Type B pancreatic cell (in vitro differentiated cells): ENCODE measurements around the gene UBE3D. TPM values are rescaled to one million over a fixed set of nuclear protein-coding genes. Genes with fewer than 3 reads are reported as not detected.

ENCODE experiments used
- DNase-seq: peaks from one replicate; pipeline ENCODE4 v3.0.0; 2021; ENCODE audit warnings: mixed read lengths; ENCODE audit not compliant: unreplicated experiment; ENCODE audit errors: extremely low spot score
- H3K27ac Mint-ChIP-seq: 2 replicates; pipeline ENCODE4 v1.8.0; 2021; ENCODE audit warnings: mild to moderate bottlenecking, mixed read lengths
- H3K27me3 Mint-ChIP-seq: 2 replicates; pipeline ENCODE4 v1.8.0; 2021; ENCODE audit warnings: mixed read lengths
- H3K36me3 Mint-ChIP-seq: 2 replicates; pipeline ENCODE4 v1.8.0; 2021; ENCODE audit warnings: mixed read lengths
- H3K4me1 Mint-ChIP-seq: one replicate; pipeline ENCODE4 v1.8.0; 2021; ENCODE audit warnings: mixed read lengths; ENCODE audit not compliant: unreplicated experiment
- H3K4me3 Mint-ChIP-seq: 2 replicates; pipeline ENCODE4 v1.8.0; 2021; ENCODE audit warnings: mild to moderate bottlenecking, mixed read lengths
- H3K9me3 Mint-ChIP-seq: 2 replicates; pipeline ENCODE4 v1.8.0; 2021; ENCODE audit warnings: mixed read lengths
- total RNA-seq: library from RNA; stranded (reverse); gene quantifications from 2 replicates; pipeline ENCODE4 v1.2.1, GENCODE V29; 2021; ENCODE audit warnings: low replicate concordance
- TF ChIP-seq, protein P1 (sequence below): fragments of 200-600 bp; sonication (generic); conservative IDR thresholded peaks from 2 replicates; pipeline ENCODE4 v1.5.0; 2021; ENCODE audit warnings: antibody characterized with exemption, mild to moderate bottlenecking

Gene UBE3D
- total RNA-seq, 1 donor from 2014 or later, result 20.0 TPM

DNA sequence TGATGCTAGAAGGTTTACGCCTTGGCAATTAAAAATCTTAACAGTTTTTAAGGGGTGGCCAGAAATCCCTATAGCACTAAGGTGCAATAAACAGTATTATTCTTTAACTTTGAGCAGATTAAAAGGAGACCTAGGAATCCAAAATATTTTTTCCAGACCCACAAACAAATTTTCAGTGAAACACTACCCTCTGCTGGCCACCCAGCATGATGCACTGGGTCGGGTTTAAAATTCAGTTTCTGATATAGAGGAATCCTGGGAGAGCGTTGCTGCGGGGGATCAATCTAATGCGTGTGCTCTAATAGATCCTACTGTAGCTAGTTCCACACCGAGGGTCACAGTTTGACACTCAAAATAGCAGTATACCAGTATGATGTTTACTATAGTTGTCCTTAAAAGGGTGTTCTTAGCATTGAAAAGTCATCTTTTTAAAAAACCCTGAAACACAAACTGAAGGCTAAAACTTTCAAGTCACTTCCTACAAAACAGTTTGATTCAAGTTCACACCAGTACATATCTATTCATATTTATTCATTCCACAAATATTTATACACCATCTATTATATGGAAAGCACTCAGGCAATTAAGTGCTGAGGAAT, 10.2 kb downstream of the UBE3D start:
- H3K4me3 Mint-ChIP-seq, result no peak overlapping the region
- H3K27me3 Mint-ChIP-seq, result no peaks in the 10 kb centered on the region
- peaks cover 25% of the 10 kb centered on the region for H3K4me1 Mint-ChIP-seq
- no peaks in the 10 kb centered on the region for H3K9me3 Mint-ChIP-seq
- TF ChIP-seq, protein P1, sequence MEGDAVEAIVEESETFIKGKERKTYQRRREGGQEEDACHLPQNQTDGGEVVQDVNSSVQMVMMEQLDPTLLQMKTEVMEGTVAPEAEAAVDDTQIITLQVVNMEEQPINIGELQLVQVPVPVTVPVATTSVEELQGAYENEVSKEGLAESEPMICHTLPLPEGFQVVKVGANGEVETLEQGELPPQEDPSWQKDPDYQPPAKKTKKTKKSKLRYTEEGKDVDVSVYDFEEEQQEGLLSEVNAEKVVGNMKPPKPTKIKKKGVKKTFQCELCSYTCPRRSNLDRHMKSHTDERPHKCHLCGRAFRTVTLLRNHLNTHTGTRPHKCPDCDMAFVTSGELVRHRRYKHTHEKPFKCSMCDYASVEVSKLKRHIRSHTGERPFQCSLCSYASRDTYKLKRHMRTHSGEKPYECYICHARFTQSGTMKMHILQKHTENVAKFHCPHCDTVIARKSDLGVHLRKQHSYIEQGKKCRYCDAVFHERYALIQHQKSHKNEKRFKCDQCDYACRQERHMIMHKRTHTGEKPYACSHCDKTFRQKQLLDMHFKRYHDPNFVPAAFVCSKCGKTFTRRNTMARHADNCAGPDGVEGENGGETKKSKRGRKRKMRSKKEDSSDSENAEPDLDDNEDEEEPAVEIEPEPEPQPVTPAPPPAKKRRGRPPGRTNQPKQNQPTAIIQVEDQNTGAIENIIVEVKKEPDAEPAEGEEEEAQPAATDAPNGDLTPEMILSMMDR, result peak; percentile 92
- no peak for DNase-seq
- H3K27ac Mint-ChIP-seq, result no peak overlapping the region
- H3K36me3 Mint-ChIP-seq, result peaks cover 15% of the 10 kb centered on the region

DNA sequence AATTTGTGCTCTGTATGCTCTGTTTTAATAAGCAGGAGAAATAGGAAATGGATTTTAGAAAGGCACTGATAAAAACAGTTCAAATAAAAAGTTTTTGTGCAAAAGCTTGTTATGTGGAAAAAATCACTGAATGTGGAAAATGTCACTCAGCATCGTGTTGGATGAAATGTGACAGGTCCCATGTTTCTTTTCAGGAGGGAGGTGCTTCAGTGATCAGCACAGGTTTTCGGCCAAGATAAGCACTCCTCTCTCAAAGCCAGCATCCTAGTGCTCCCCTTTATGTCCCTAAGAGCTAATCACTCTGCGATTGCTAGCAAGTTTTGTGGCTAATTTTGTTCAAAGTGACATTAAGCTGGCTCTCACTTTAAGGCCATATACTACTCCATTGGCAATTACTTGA, 12.0 kb downstream of the UBE3D start:
- Mint-ChIP-seq H3K4me1 (peaks cover 25% of the 10 kb centered on the region), H3K9me3 (no peaks in the 10 kb centered on the region), H3K27me3 (no peaks in the 10 kb centered on the region), H3K36me3 (peaks cover 15% of the 10 kb centered on the region), H3K27ac (no peak overlapping the region), H3K4me3 (no peak overlapping the region)
- TF ChIP-seq, protein P1, result no peak
- DNase-seq, result no peak

DNA sequence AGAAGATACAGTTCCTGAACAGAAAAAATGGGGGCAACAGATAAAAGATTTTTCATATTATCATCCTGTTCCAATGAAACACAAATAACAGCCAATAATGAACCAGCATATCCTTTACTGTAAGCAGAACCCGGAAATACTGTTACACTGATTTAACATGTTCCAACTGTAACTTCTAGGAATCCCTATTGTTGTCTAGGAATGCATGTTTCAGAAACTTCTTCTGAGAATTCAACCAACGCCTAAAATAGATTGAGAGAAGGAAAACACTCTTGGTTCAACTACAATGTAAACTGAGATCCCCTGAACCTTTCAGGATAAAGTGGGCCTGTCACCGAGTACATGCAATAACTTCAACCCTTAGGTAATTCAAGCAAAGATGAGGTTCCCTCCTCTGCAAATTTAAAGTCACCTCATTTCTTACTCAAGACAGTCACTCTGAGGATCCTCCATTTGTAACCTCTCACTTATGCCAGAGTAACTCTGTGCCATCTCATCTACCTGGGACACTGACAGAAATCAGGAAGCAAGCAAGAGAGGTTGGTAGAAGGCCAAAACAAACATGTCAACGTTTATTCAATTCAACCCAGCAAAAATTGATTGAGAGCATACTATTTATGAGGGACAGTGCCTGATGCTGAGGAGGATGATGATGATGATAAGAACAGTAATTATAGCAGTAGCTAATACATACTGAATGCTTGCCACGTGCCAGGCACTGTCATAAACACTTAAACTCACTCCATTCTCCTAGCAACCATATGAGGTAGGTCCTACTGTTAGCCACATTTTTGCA, 14.1 kb downstream of the UBE3D start:
- H3K36me3 Mint-ChIP-seq, result peaks cover 20% of the 10 kb centered on the region
- H3K9me3 Mint-ChIP-seq, result no peaks in the 10 kb centered on the region
- no peak overlapping the region for H3K4me3 Mint-ChIP-seq

DNA sequence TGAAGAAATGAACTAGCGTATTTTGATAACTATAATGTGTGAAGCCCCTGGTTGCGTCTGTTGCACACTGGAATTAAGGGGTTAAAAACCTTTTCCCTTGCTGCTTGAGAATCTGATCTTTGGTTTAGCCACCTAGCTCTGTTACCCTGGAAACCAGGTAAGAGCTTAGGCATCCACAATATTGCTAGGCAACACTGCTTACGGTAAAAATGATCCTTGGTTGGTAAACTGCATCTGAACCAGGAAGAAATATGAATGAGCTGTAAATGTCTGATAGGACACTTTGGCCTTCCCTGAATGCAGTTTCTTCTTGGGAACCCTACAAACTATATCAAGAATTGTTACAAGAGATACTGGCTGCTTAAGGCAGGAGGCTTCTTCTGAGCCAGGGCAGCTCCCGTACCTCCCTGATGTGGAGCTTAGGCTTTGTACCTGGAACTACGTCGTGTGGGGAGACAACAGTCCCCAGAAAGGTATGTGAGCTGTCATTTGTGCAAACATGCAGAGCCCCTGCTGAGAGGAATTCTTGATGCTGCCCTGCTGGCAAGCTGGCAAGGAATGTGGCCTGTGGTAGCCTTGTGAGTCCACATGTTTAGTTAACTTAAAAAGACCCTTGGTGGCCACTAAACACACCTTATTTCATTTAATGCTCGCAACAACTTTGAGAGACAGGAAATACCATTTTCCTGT, 18.4 kb downstream of the UBE3D start:
- H3K27ac Mint-ChIP-seq, result peak overlapping the region; percentile 36
- no peaks in the 10 kb centered on the region for H3K9me3 Mint-ChIP-seq
- no peak for DNase-seq
- H3K4me1 Mint-ChIP-seq, result peaks cover 9% of the 10 kb centered on the region
- peaks cover 25% of the 10 kb centered on the region for H3K36me3 Mint-ChIP-seq
- H3K27me3 Mint-ChIP-seq, result no peaks in the 10 kb centered on the region
- H3K4me3 Mint-ChIP-seq, result no peak overlapping the region
- TF ChIP-seq, protein P1, result no peak

More for the DNA sequence above, 14.1 kb downstream of the UBE3D start:
- H3K27me3 Mint-ChIP-seq, result no peaks in the 10 kb centered on the region
- TF ChIP-seq, protein P1, result no peak
- DNase-seq, result no peak
- no peak overlapping the region for H3K27ac Mint-ChIP-seq
- peaks cover 17% of the 10 kb centered on the region for H3K4me1 Mint-ChIP-seq

DNA sequence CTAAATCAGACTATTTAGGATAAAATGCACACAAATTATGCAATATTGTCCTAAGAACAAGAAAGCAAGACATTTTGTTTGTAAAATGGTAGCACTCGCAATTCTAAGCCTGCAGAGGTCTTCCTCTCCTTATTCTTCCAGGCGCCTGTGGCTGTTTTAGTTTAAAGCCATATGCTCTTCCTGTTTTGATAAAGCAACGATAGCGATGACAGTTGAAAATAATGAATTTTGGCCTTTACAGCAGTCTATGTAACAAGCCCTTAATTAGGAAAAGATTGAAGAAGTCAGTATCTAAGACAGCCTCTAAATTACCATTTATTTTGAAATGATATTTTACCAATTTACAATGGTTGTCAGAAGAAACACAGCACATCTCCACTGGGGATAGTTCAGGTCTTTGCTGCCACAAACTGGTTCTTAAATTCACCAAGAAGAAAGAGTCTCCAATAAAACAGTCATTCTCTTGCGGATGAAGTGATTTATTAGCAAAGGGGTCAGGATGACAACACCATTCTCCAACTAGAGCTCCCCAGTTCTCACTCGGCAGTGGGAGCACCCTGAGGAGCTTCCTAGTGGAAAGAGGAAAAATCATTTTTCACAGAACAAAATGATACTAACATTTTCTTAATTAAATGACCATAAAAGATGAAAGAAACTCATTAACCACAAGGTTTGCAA, 21.4 kb downstream of the UBE3D start:
- TF ChIP-seq, protein P1, result no peak
- peaks cover 17% of the 10 kb centered on the region for H3K36me3 Mint-ChIP-seq
- DNase-seq, result no peak
- no peak overlapping the region for H3K27ac Mint-ChIP-seq
- no peaks in the 10 kb centered on the region for H3K27me3 Mint-ChIP-seq
- H3K4me1 Mint-ChIP-seq, result peaks cover 7% of the 10 kb centered on the region
- H3K9me3 Mint-ChIP-seq, result no peaks in the 10 kb centered on the region
- H3K4me3 Mint-ChIP-seq, result no peak overlapping the region
